Fibroblast of peridontal ligament (primary cell): ENCODE data around the gene FAM83E.

Experiments
- DNase-seq: peaks from one replicate; pipeline ENCODE4 v3.0.0-alpha.2; 2010; ENCODE audit errors: extremely low read depth

Gene FAM83E

GRCh38 chr19:48575931-48576622, 38.8 kb downstream of the FAM83E start:
- no peak for DNase-seq

- no peak for DNase-seq
Observed at GRCh38 chr19:48573163-48573505, 41.7 kb downstream of the FAM83E start.

GRCh38 chr19:48571378-48572162, 43.3 kb downstream of the FAM83E start:
- no peak for DNase-seq

GRCh38 chr19:48569814-48570213, 45.1 kb downstream of the FAM83E start:
- peak; percentile 64 for DNase-seq

- DNase-seq = peak; percentile 82
Observed at GRCh38 chr19:48568345-48568886, 46.5 kb downstream of the FAM83E start.

- DNase-seq = no peak
Observed at GRCh38 chr19:48565090-48565489, 49.8 kb downstream of the FAM83E start.
